Fibroblast of lung (primary cell): ENCODE measurements around the gene CCP110. TPM values are rescaled to one million over a fixed set of nuclear protein-coding genes. Genes with fewer than 3 reads are reported as not detected.

Source experiments
- DNase-seq, 2 donors: peaks; one replicate each; pipeline versions ENCODE4 v3.0.0 to v3.0.0-alpha.2; 2010; ENCODE audit warnings: low read depth in 2 of 2
- H2AFZ ChIP-seq: 2 replicates; pipeline ENCODE4 v1.5.1; 2012; ENCODE audit warnings: low read length, control low read depth, inconsistent platforms
- H3K27ac ChIP-seq: 2 replicates; pipeline ENCODE4 v1.5.1; 2011; ENCODE audit warnings: low read length, control low read depth; ENCODE audit not compliant: insufficient read depth
- H3K27me3 ChIP-seq: 2 replicates; pipeline ENCODE4 v1.5.1; 2011; ENCODE audit warnings: mild to moderate bottlenecking, low read length; ENCODE audit not compliant: control insufficient read depth, insufficient read depth
- H3K36me3 ChIP-seq: 2 replicates; pipeline ENCODE4 v1.5.1; 2011; ENCODE audit warnings: low read length; ENCODE audit not compliant: control insufficient read depth, insufficient read depth
- H3K4me1 ChIP-seq: 2 replicates; pipeline ENCODE4 v1.5.1; 2011; ENCODE audit warnings: low read length; ENCODE audit not compliant: control insufficient read depth, insufficient read depth; ENCODE audit errors: extremely low read depth
- H3K4me2 ChIP-seq: 2 replicates; pipeline ENCODE4 v1.5.1; 2011; ENCODE audit warnings: low read length, control low read depth; ENCODE audit not compliant: insufficient read depth; ENCODE audit errors: extremely low read depth
- H3K4me3 ChIP-seq, 4 experiments: fragments of 200-600 bp in 1 of 4; sonication (generic) in 1 of 4; replicated peaks in 1 of 4; 2 replicates each; pipeline ENCODE4 v1.5.1; 2011 to 2016; ENCODE audit warnings: low read length in 4 of 4, low read depth in 3 of 4, mild to moderate bottlenecking in 3 of 4, control low read depth in 2 of 4, inconsistent platforms in 1 of 4, mixed read lengths in 1 of 4; ENCODE audit not compliant: insufficient read depth in 1 of 4; ENCODE audit errors: control extremely low read depth in 1 of 4
- H3K79me2 ChIP-seq: 2 replicates; pipeline ENCODE4 v1.5.1; 2012; ENCODE audit warnings: mild to moderate bottlenecking, low read length, inconsistent platforms; ENCODE audit not compliant: control insufficient read depth, insufficient read depth
- H3K9ac ChIP-seq: 2 replicates; pipeline ENCODE4 v1.5.1; 2011; ENCODE audit warnings: mild to moderate bottlenecking, low read length, control low read depth; ENCODE audit not compliant: insufficient read depth
- H3K9me3 ChIP-seq: 2 replicates; pipeline ENCODE4 v1.5.1; 2012; ENCODE audit warnings: low read depth, low read length; ENCODE audit not compliant: control insufficient read depth, insufficient read depth
- H4K20me1 ChIP-seq: 2 replicates; pipeline ENCODE4 v1.5.1; 2011; ENCODE audit warnings: low read length; ENCODE audit not compliant: control insufficient read depth, insufficient read depth; ENCODE audit errors: extremely low read depth
- EZH2 ChIP-seq: IDR thresholded peaks from 2 replicates; pipeline ENCODE4 v1.5.1; 2012; ENCODE audit warnings: low read length, control low read depth, mild to moderate bottlenecking; ENCODE audit errors: missing control alignments
- polyA minus RNA-seq: library from RNA; depleted of rRNA, polyadenylated mRNA; stranded (reverse); fragments of >200 nt; gene quantifications from 2 replicates; pipeline ENCODE4 v1.2.3, GENCODE V29; 2011; ENCODE audit warnings: low replicate concordance
- polyA plus RNA-seq, 2 donors: library from polyadenylated mRNA; depleted of rRNA in 1 of 2; stranded (reverse) in 1 of 2; unstranded in 1 of 2; fragments of >200 nt; gene quantifications; 2 replicates each; pipeline ENCODE4 v1.2.1, GENCODE V29; 2011 to 2012; ENCODE audit warnings: missing spikeins in 1 of 2
- total RNA-seq: library from RNA; depleted of rRNA; stranded (reverse); fragments of >200 nt; gene quantifications from 2 replicates; pipeline ENCODE4 v1.2.1, GENCODE V29; 2014
- TF ChIP-seq, protein P1 (sequence below), 2 donors: IDR thresholded peaks in 1 of 2; conservative IDR thresholded peaks in 1 of 2; 1 replicate in 1 of 2; 2 replicates in 1 of 2; pipeline ENCODE4 v1.5.1; 2011 to 2012; ENCODE audit warnings: low read length in 2 of 2, control low read depth in 1 of 2, inconsistent platforms in 1 of 2, low read depth in 1 of 2, mild to moderate bottlenecking in 1 of 2

Gene CCP110, protein sequence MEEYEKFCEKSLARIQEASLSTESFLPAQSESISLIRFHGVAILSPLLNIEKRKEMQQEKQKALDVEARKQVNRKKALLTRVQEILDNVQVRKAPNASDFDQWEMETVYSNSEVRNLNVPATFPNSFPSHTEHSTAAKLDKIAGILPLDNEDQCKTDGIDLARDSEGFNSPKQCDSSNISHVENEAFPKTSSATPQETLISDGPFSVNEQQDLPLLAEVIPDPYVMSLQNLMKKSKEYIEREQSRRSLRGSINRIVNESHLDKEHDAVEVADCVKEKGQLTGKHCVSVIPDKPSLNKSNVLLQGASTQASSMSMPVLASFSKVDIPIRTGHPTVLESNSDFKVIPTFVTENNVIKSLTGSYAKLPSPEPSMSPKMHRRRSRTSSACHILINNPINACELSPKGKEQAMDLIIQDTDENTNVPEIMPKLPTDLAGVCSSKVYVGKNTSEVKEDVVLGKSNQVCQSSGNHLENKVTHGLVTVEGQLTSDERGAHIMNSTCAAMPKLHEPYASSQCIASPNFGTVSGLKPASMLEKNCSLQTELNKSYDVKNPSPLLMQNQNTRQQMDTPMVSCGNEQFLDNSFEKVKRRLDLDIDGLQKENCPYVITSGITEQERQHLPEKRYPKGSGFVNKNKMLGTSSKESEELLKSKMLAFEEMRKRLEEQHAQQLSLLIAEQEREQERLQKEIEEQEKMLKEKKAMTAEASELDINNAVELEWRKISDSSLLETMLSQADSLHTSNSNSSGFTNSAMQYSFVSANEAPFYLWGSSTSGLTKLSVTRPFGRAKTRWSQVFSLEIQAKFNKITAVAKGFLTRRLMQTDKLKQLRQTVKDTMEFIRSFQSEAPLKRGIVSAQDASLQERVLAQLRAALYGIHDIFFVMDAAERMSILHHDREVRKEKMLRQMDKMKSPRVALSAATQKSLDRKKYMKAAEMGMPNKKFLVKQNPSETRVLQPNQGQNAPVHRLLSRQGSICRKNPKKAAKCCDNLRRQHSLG
- total RNA-seq (14.0 and 14.1 TPM in 2 replicates), polyA plus RNA-seq (8.8 and 9.4 TPM in 2 replicates), polyA minus RNA-seq (0.94 and 5.3 TPM in 2 replicates)
- 5.6 and 6.2 TPM in 2 replicates for polyA plus RNA-seq (2012)

DNA sequence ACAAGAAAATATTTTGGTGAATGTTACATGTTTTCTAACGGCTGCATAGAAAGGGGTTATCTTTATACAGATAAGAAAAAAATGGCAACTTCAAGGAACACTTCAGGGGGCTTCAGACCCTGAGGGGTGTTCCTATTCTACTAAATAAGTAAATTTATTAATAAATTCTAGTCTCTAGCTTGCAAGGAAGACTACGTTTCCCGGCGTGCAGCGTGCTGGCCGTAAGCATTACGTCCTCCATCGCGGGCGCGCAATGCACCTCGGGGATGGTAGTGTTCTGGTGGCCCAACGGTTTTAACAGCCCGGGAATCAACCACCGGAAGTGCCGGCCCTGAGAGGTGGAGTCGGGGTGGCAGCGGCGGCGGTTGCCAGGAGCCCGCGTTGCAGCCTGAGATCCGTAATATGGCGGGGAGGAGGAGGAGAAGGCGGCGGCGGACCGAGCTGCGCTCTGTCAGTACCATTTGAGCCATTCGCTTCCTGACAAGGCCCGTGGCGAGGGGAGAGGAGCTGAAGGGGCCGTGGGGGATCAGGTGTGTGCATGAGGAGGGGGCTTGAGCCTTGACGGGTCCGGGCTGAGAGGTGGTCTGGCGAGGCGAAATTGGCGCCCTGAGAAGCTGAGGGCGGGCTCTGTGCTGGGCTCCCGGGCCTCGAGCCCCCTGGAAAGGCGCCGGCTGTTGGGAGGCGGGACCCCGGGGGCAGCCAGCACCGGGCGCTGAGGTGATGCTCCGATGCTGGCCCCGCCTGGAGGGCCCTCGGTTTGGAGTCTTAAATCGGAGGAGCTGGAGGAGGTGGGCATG, at the start of gene CCP110:
CCP110 (plus strand) TSS at position 384 of the 797 bp plus-strand sequence. CDS start 3,940 bp downstream, outside the sequence.
- peaks cover 3% of the 10 kb centered on the region for H3K36me3 ChIP-seq
- peak within 1 kb of the TSS; percentile 86 to 98 (median 93) for H3K4me3 ChIP-seq
- TF ChIP-seq EZH2, result no peak
- H3K4me1 ChIP-seq, result peaks cover 4% of the 10 kb centered on the region
- DNase-seq, result peak; percentile 96
- H3K9me3 ChIP-seq, result no peaks in the 10 kb centered on the region
- H3K27me3 ChIP-seq, result no peaks in the 10 kb centered on the region
- peak within 1 kb of the TSS; percentile 79 for H3K27ac ChIP-seq
- peaks cover 34% of the 10 kb centered on the region for H3K79me2 ChIP-seq
- no peaks in the 10 kb centered on the region for H4K20me1 ChIP-seq
- peak within 1 kb of the TSS; percentile 97 for H2AFZ ChIP-seq
- H3K9ac ChIP-seq, result peak within 1 kb of the TSS; percentile 84
- H3K4me2 ChIP-seq, result peak within 1 kb of the TSS; percentile 98

GRCh38 chr16:19474617-19475016, 49.1 kb upstream of the CCP110 start:
- H3K27me3 ChIP-seq, result no peaks in the 10 kb centered on the region
- H3K9ac ChIP-seq, result no peak overlapping the region
- H4K20me1 ChIP-seq, result no peaks in the 10 kb centered on the region
- no peak overlapping the region for H2AFZ ChIP-seq
- H3K36me3 ChIP-seq, result no peaks in the 10 kb centered on the region
- H3K9me3 ChIP-seq, result no peaks in the 10 kb centered on the region
- H3K4me2 ChIP-seq, result no peak overlapping the region
- TF ChIP-seq EZH2, result no peak
- TF ChIP-seq, protein P1, sequence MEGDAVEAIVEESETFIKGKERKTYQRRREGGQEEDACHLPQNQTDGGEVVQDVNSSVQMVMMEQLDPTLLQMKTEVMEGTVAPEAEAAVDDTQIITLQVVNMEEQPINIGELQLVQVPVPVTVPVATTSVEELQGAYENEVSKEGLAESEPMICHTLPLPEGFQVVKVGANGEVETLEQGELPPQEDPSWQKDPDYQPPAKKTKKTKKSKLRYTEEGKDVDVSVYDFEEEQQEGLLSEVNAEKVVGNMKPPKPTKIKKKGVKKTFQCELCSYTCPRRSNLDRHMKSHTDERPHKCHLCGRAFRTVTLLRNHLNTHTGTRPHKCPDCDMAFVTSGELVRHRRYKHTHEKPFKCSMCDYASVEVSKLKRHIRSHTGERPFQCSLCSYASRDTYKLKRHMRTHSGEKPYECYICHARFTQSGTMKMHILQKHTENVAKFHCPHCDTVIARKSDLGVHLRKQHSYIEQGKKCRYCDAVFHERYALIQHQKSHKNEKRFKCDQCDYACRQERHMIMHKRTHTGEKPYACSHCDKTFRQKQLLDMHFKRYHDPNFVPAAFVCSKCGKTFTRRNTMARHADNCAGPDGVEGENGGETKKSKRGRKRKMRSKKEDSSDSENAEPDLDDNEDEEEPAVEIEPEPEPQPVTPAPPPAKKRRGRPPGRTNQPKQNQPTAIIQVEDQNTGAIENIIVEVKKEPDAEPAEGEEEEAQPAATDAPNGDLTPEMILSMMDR (conservative IDR thresholded peaks at IDR 0.05 in 1 of 2, IDR thresholded peaks at IDR 0.05 in 1 of 2; ENCODE audit: low read depth in 1 of 2, low read length in 2 of 2), result no peak
- no peak overlapping the region for H3K27ac ChIP-seq
- no peaks in the 10 kb centered on the region for H3K79me2 ChIP-seq
- no peaks in the 10 kb centered on the region for H3K4me1 ChIP-seq
- H3K4me3 ChIP-seq, result no peak overlapping the region
- DNase-seq, result no peak

GRCh38 chr16:19478505-19478904, 45.2 kb upstream of the CCP110 start:
- H3K9me3 ChIP-seq, result no peaks in the 10 kb centered on the region
- H3K9ac ChIP-seq, result no peak overlapping the region
- DNase-seq, result no peak
- H3K4me2 ChIP-seq, result no peak overlapping the region
- H3K27ac ChIP-seq, result no peak overlapping the region
- no peaks in the 10 kb centered on the region for H4K20me1 ChIP-seq
- TF ChIP-seq, protein P1 (conservative IDR thresholded peaks at IDR 0.05 in 1 of 2, IDR thresholded peaks at IDR 0.05 in 1 of 2; ENCODE audit: low read depth in 1 of 2, low read length in 2 of 2), result no peak
- no peak for TF ChIP-seq EZH2
- H3K4me1 ChIP-seq, result no peaks in the 10 kb centered on the region
- H3K4me3 ChIP-seq, result no peak overlapping the region
- no peak overlapping the region for H2AFZ ChIP-seq
- H3K27me3 ChIP-seq, result no peaks in the 10 kb centered on the region
- no peaks in the 10 kb centered on the region for H3K36me3 ChIP-seq
- H3K79me2 ChIP-seq, result no peaks in the 10 kb centered on the region
